ENCODE data around the gene GZMM. TPM values are rescaled to one million over a fixed set of nuclear protein-coding genes. Genes with fewer than 3 reads are reported as not detected.

Gene GZMM
- total RNA-seq, 3 donors from 2014 or later: 0.33 to 1.1 TPM; not detected in 1

DNA sequence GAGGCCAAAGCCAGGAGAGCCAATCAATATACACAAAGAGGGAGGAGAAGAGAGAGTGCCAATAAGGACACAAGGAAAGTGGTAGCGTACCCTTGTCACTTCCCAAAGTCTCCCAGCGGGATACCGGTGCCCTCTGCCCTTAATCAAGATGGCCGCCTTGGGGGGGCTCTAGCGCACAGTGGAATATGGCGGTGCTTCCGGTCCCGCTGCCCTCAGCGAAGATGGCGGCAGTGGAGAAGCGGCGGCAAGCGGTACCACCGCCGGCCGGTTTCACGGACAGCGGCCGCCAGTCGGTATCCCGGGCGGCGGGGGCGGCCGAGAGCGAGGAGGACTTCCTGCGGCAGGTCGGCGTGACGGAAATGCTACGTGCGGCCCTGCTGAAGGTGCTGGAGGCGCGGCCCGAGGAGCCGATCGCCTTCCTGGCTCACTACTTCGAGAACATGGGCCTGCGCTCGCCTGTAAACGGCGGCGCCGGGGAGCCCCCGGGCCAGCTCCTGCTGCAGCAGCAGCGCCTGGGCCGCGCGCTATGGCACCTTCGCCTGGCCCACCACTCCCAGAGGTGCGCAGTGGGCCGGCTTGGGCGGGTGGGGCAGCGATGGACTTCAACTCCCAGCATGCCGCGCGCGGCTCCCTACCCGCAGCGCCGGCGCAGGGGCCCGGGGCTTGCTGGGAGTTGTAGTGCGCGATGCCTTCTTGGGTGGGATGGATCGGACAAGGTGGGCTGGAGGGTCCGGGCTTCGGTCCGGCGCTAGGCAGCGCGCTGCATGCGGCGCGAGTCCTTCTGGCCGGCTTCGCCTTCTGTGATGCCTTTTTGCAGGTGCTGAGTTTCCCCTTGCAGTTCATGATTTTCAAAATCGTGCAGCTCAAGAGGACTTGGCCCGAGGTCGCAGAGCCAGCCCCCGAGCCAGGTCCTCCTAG, 36.3 kb upstream of the GZMM start, which contains the start of gene TPGS1:
TSS of gene TPGS1 (plus strand) at position 212 of the 918 bp plus-strand sequence. CDS start at position 222, 10 bp downstream.
- Histone ChIP-seq H3K4me1 (peaks cover 5 to 6% of the 10 kb centered on the region in 2 donors), H3K4me3 (peak within 1 kb of the TSS; percentile 91 to 100 (median 96)), H3K9me3 (no peaks in the 10 kb centered on the region), H3K27me3 (no peaks in the 10 kb centered on the region), H3K27ac (peak within 1 kb of the TSS; percentile 91 to 95), H3K36me3 (no peaks in the 10 kb centered on the region)
- TF ChIP-seq CTCF (IDR thresholded peaks at IDR 0.05) (peak in 2 of 3 donors; percentile 21 to 36), POLR2A (IDR thresholded peaks at IDR 0.05) (no peak), POLR2AphosphoS5 (IDR thresholded peaks at IDR 0.05) (peak; percentile 68 to 93 (median 70))
- DNase-seq (ENCODE audit: low spot score in 2 of 2): peak; percentile 50 to 97
- intact Hi-C loops (cut with DNase I; ENCODE audit: low total_unique reads): no loop called here

DNA sequence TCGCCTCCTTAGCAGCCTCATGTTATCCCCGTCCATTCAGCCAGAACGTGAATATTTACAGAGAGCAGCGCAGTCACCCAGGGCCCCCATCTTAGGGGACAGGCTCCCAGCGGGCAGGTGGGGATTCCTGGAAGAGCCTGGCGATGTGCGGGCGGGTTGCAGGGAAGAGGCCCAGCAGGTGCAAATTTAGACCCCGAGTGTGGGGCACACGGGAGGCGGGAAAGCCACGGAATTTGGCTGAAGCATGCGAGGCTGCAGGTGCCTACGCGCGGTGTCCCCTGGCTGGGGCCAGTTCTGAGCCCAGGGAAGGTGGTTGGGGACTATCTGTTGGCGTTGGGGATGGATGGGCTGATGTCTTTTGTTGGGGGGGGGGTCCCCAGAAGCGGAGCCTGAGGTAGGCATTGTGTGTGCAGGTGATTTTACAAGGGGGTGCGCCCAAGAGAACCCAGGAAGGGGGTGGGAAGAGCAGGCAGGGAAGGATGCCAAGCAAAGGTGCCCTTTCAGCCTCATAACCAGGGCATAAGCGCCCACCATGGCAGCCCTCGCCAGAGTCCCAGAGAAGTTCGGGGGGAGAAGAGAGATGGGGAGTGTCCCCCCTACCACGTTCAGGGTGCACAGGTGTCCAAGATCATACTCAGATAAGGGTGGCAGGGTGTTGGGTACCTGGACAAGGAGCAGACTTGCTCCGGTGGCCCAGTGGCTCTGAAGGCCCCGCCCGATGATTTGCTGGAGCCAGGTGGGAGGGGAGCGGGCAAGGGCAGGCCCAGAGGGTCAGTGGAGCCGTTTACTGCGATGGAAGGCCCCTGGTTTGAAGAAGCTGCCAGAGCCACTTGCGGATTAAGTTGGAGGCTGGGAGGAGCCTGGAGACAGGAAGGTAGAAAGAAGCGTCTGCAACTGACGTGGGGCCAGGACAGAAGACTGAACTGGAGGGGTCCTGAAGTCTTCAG, 35.4 kb upstream of the GZMM start:
- H3K27ac ChIP-seq: no peak overlapping the region
- H3K4me1 ChIP-seq: peaks cover 5 to 6% of the 10 kb centered on the region in 2 donors
- DNase-seq (ENCODE audit: low spot score in 2 of 2): no peak
- TF ChIP-seq CTCF (IDR thresholded peaks at IDR 0.05) (no peak), POLR2A (IDR thresholded peaks at IDR 0.05) (no peak), POLR2AphosphoS5 (IDR thresholded peaks at IDR 0.05) (no peak)
- intact Hi-C loops (cut with DNase I; ENCODE audit: low total_unique reads): no loop called here
- H3K27me3 ChIP-seq: no peaks in the 10 kb centered on the region
- H3K9me3 ChIP-seq: no peaks in the 10 kb centered on the region
- no peaks in the 10 kb centered on the region for H3K36me3 ChIP-seq
- peak overlapping the region; percentile 91 to 100 (median 96) for H3K4me3 ChIP-seq

- Histone ChIP-seq H3K9me3 (no peaks in the 10 kb centered on the region), H3K27me3 (no peaks in the 10 kb centered on the region), H3K4me3 (peak overlapping the region in 2 of 3 donors; percentile 5 to 37), H3K36me3 (no peaks in the 10 kb centered on the region), H3K27ac (peak overlapping the region; percentile 68 to 80), H3K4me1 (peaks cover 5 to 6% of the 10 kb centered on the region in 2 donors)
- intact Hi-C loops (cut with DNase I; ENCODE audit: low total_unique reads): no loop called here
- TF ChIP-seq POLR2AphosphoS5 (IDR thresholded peaks at IDR 0.05) (no peak), CTCF (IDR thresholded peaks at IDR 0.05) (peak; percentile 74 to 85 (median 82)), POLR2A (IDR thresholded peaks at IDR 0.05) (no peak)
- DNase-seq (ENCODE audit: low spot score in 2 of 2): no peak
Measured at GRCh38 chr19:510606-511100, 33.2 kb upstream of the GZMM start.

DNA sequence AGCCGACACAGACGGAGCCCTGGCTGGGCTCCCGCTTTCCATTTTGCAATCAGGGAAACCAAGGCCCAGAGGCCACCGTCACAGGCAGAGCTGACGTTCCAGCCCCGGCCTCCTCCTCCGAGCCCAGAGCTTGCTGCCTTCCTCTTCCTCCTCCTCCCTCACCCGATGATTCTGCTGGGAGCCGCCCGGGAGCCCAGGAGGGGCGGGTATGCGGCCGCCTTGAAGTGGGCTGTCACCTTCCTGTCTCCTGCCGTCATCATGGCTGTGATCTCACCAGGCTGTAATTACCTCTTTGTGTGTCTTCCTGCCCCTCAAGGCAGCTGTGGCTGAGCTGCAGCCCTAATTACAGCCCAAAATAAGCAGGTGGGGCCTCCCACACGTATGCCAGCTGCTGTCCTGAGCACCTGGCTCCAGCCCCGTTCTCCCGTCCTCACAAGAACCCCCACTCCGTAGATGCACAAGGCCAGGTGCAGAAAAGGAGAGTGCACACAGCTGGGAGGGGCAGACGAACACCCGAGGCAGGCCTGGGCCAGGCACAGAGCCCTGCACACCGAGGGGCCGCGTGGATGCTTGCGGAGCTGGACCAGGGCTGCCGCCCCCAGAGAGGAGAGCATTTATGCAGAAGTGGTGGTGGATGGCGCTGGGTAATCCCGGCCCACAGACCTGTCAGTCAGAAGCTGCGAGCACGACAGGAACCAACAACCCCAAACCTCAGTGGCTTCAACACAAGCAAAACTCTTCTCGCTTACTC, 32.6 kb upstream of the GZMM start:
- peak overlapping the region in 2 of 3 donors; percentile 5 to 37 for H3K4me3 ChIP-seq
- H3K27ac ChIP-seq: peak overlapping the region; percentile 68 to 80
- intact Hi-C loops (cut with DNase I; ENCODE audit: low total_unique reads): no loop called here

More for the DNA sequence above, 32.6 kb upstream of the GZMM start:
- Histone ChIP-seq H3K9me3 (no peaks in the 10 kb centered on the region), H3K36me3 (no peaks in the 10 kb centered on the region), H3K4me1 (peaks cover 5% of the 10 kb centered on the region in 2 donors), H3K27me3 (no peaks in the 10 kb centered on the region)
- no peak for TF ChIP-seq POLR2A (IDR thresholded peaks at IDR 0.05)
- no peak for TF ChIP-seq CTCF (IDR thresholded peaks at IDR 0.05)
- TF ChIP-seq POLR2AphosphoS5 (IDR thresholded peaks at IDR 0.05): no peak
- no peak for DNase-seq (ENCODE audit: low spot score in 2 of 2)
